ENCODE results near the gene CDCA5. TPM values are rescaled to one million over a fixed set of nuclear protein-coding genes. Genes with fewer than 3 reads are reported as not detected.

Gene CDCA5
- total RNA-seq, 1 experiment from 2014 or later = 67.0 TPM

DNA sequence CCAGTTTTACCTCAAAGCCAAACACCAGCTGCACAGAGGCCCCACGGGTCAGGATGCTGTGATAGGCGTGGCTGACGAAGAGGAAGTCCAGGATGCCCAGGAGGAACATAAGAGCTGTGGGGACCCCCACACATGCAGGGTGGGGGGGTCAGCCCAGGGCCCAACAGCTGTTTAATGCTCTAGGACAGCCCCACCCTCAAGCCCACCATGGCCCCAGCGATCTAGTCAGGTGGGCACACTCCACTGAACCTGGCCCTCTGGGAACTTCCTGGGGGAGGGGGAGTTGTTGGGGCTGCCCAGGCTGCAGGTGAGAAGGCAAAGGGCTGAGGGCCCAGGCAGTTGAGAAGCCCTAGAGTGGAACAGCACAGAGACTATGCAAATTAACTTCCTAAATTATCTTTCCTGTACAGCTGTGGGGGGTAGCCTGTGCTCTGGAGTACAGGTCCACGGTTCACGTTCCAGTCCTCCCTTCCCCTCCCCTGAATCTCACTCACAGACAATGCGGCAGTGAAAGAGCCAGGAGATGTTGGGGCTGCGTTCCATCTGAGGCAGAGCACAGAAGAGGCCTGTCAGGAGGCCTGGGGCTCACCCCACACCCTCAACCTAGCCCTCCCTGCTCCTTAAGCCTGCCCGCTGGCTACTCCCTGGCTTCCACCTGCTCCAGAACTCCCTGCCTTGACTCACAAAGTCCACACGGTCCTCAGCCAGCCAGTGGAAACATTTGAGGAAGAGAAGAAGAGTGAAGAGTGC is 48.6 kb upstream of the CDCA5 start:
- Mint-ChIP-seq H3K9me3 (ENCODE audit: unreplicated experiment) (no peaks in the 10 kb centered on the region), H3K4me3 (ENCODE audit: unreplicated experiment) (peak overlapping the region; percentile 93), H3K27me3 (ENCODE audit: insufficient read depth, unreplicated experiment) (no peaks in the 10 kb centered on the region), H3K27ac (ENCODE audit: unreplicated experiment) (no peak overlapping the region), H3K4me1 (ENCODE audit: low read depth, unreplicated experiment) (peaks cover 8% of the 10 kb centered on the region), H3K36me3 (ENCODE audit: insufficient read depth, unreplicated experiment) (peaks cover 62% of the 10 kb centered on the region)
- POLR2A ChIA-PET = interaction anchor here (0.5 to 2.1 kb wide), 2 partner anchors 10 to 827 kb away, joined by 4 to 10 read pairs; partner anchors contain the start of genes ESRRA, FAU and MRPL49
- H3K36me3 ChIP-seq (ENCODE audit: control insufficient read depth, insufficient read depth, low read length) = peaks cover 7% of the 10 kb centered on the region
- no TSS peak for BruUV-seq (replicated peaks)
- no peak overlapping the region for H3K4me3 ChIP-seq (ENCODE audit: low read depth, low read length)
- H3K27me3 ChIP-seq (replicated peaks; ENCODE audit: control insufficient read depth, insufficient read depth, low read length) = no peaks in the 10 kb centered on the region
- intact Hi-C loops (cut with micrococcal nuclease; ENCODE audit: unreplicated experiment) = no loop called here
- CTCF ChIA-PET = no interaction called here
- 0 out of 2 replicates have a peak, but pooled peaks cover 5% of the 10 kb centered on the region for H3K4me1 ChIP-seq
- H3K9me3 ChIP-seq = no peaks in the 10 kb centered on the region
- no peak for DNase-seq
- TF ChIP-seq, protein P1, sequence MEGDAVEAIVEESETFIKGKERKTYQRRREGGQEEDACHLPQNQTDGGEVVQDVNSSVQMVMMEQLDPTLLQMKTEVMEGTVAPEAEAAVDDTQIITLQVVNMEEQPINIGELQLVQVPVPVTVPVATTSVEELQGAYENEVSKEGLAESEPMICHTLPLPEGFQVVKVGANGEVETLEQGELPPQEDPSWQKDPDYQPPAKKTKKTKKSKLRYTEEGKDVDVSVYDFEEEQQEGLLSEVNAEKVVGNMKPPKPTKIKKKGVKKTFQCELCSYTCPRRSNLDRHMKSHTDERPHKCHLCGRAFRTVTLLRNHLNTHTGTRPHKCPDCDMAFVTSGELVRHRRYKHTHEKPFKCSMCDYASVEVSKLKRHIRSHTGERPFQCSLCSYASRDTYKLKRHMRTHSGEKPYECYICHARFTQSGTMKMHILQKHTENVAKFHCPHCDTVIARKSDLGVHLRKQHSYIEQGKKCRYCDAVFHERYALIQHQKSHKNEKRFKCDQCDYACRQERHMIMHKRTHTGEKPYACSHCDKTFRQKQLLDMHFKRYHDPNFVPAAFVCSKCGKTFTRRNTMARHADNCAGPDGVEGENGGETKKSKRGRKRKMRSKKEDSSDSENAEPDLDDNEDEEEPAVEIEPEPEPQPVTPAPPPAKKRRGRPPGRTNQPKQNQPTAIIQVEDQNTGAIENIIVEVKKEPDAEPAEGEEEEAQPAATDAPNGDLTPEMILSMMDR (IDR thresholded peaks at IDR 0.05; ENCODE audit: insufficient read depth in 1 of 2, low read depth in 1 of 2, low read length in 1 of 2, severe bottlenecking in 1 of 2, unreplicated experiment in 1 of 2) = no peak

DNA sequence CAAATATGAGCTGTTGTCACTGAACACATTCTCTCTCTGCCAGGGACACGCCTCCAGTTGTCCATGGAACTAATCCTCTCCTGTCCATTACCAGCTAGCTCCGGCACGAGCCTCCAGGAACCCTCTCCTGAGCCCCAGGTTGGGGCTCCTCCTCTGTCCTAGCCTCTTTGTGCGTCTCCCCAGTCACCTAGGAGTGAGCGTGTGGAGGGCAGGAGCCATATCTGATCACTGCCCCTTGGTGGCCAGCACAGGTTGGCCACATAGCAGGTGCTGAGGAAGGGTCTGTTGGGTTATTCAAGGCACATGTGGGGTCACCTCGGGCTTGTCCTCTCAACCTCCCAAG is 48.0 kb upstream of the CDCA5 start:
- no TSS peak for BruUV-seq (replicated peaks)
- ChIA-PET CTCF (no interaction called here), POLR2A (interaction anchor here (0.5 to 2.1 kb wide), 2 partner anchors 10 to 826 kb away, joined by 4 to 10 read pairs; partner anchors contain the start of genes ESRRA, FAU and MRPL49)
- DNase-seq = peak in 1 of 2 experiments; percentile 25
- H3K4me3 ChIP-seq (ENCODE audit: low read depth, low read length) = no peak overlapping the region
- H3K4me1 Mint-ChIP-seq (ENCODE audit: low read depth, unreplicated experiment) = peaks cover 8% of the 10 kb centered on the region
- TF ChIP-seq, protein P1 (IDR thresholded peaks at IDR 0.05; ENCODE audit: insufficient read depth in 1 of 2, low read depth in 1 of 2, low read length in 1 of 2, severe bottlenecking in 1 of 2, unreplicated experiment in 1 of 2) = no peak
- intact Hi-C loops (cut with micrococcal nuclease; ENCODE audit: unreplicated experiment) = no loop called here
- H3K9me3 ChIP-seq = no peaks in the 10 kb centered on the region
- peaks cover 67% of the 10 kb centered on the region for H3K36me3 Mint-ChIP-seq (ENCODE audit: insufficient read depth, unreplicated experiment)
- 0 out of 2 replicates have a peak, but pooled peaks cover 5% of the 10 kb centered on the region for H3K4me1 ChIP-seq
- no peaks in the 10 kb centered on the region for H3K27me3 Mint-ChIP-seq (ENCODE audit: insufficient read depth, unreplicated experiment)
- no peaks in the 10 kb centered on the region for H3K9me3 Mint-ChIP-seq (ENCODE audit: unreplicated experiment)
- no peak overlapping the region for H3K27ac Mint-ChIP-seq (ENCODE audit: unreplicated experiment)
- H3K27me3 ChIP-seq (replicated peaks; ENCODE audit: control insufficient read depth, insufficient read depth, low read length) = no peaks in the 10 kb centered on the region
- peaks cover 7% of the 10 kb centered on the region for H3K36me3 ChIP-seq (ENCODE audit: control insufficient read depth, insufficient read depth, low read length)
- H3K4me3 Mint-ChIP-seq (ENCODE audit: unreplicated experiment) = no peak overlapping the region

DNA sequence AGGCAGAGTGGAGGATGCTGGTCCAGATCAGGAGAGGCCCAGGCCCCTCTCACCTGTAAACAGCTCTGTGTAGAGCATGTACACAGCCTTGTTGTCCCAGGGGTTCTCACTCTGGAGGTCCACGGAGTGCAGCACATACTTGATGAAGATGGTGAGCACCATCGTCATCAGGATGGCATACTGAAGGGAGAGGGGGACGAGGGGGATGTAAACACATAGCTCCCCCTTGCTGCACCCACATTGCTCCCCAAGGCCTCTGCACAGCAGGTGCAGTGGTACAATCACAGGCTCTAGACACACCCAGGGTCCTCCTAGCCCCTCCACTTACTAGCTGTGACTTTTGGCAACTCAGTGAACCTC is 47.6 kb upstream of the CDCA5 start:
- H3K36me3 ChIP-seq (ENCODE audit: control insufficient read depth, insufficient read depth, low read length) = peaks cover 7% of the 10 kb centered on the region
- no peaks in the 10 kb centered on the region for H3K27me3 Mint-ChIP-seq (ENCODE audit: insufficient read depth, unreplicated experiment)
- H3K4me1 Mint-ChIP-seq (ENCODE audit: low read depth, unreplicated experiment) = peaks cover 8% of the 10 kb centered on the region
- 0 out of 2 replicates have a peak, but pooled peaks cover 5% of the 10 kb centered on the region for H3K4me1 ChIP-seq
- BruUV-seq (replicated peaks) = no TSS peak
- TF ChIP-seq, protein P1 (IDR thresholded peaks at IDR 0.05; ENCODE audit: insufficient read depth in 1 of 2, low read depth in 1 of 2, low read length in 1 of 2, severe bottlenecking in 1 of 2, unreplicated experiment in 1 of 2) = no peak
- no peak overlapping the region for H3K4me3 ChIP-seq (ENCODE audit: low read depth, low read length)
- no peaks in the 10 kb centered on the region for H3K9me3 ChIP-seq
- ChIA-PET CTCF (no interaction called here), POLR2A (interaction anchor here (2.1 kb wide), 1 partner anchor 9 kb away, joined by 10 read pairs; the partner anchor contains the start of genes FAU and MRPL49)
- DNase-seq = peak in 1 of 2 experiments; percentile 25
- no peak overlapping the region for H3K27ac Mint-ChIP-seq (ENCODE audit: unreplicated experiment)
- no peaks in the 10 kb centered on the region for H3K27me3 ChIP-seq (replicated peaks; ENCODE audit: control insufficient read depth, insufficient read depth, low read length)
- intact Hi-C loops (cut with micrococcal nuclease; ENCODE audit: unreplicated experiment) = no loop called here
- peaks cover 72% of the 10 kb centered on the region for H3K36me3 Mint-ChIP-seq (ENCODE audit: insufficient read depth, unreplicated experiment)
- H3K9me3 Mint-ChIP-seq (ENCODE audit: unreplicated experiment) = no peaks in the 10 kb centered on the region
- H3K4me3 Mint-ChIP-seq (ENCODE audit: unreplicated experiment) = no peak overlapping the region
